Coronary artery (tissue), 2 donors: ENCODE data around the gene SS18L1.

Source experiments
- DNase-seq: peaks from one replicate; pipeline ENCODE4 v3.0.0-alpha.2; 2017; ENCODE audit warnings: low spot score
- H3K27ac ChIP-seq, 2 donors: fragments of 200-600 bp; sonication (generic); one replicate each; pipeline ENCODE4 v1.5.1; 2016 to 2019
- H3K4me3 ChIP-seq: fragments of 200-600 bp; sonication (generic); 2 replicates; pipeline ENCODE4 v1.5.1; 2016; ENCODE audit warnings: mild to moderate bottlenecking, moderate library complexity
- TF ChIP-seq, protein P1 (sequence below): fragments of 200-600 bp; sonication (generic); IDR thresholded peaks from one replicate; pipeline ENCODE4 v1.5.1; 2019; ENCODE audit warnings: antibody characterized with exemption

The SS18L1 gene

GRCh38 chr20:62157387-62158087 is 14.0 kb downstream of the SS18L1 start:
- DNase-seq: no peak
- no peak overlapping the region for H3K4me3 ChIP-seq
- no peak overlapping the region for H3K27ac ChIP-seq
- TF ChIP-seq, protein P1, sequence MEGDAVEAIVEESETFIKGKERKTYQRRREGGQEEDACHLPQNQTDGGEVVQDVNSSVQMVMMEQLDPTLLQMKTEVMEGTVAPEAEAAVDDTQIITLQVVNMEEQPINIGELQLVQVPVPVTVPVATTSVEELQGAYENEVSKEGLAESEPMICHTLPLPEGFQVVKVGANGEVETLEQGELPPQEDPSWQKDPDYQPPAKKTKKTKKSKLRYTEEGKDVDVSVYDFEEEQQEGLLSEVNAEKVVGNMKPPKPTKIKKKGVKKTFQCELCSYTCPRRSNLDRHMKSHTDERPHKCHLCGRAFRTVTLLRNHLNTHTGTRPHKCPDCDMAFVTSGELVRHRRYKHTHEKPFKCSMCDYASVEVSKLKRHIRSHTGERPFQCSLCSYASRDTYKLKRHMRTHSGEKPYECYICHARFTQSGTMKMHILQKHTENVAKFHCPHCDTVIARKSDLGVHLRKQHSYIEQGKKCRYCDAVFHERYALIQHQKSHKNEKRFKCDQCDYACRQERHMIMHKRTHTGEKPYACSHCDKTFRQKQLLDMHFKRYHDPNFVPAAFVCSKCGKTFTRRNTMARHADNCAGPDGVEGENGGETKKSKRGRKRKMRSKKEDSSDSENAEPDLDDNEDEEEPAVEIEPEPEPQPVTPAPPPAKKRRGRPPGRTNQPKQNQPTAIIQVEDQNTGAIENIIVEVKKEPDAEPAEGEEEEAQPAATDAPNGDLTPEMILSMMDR: no peak

GRCh38 chr20:62158088-62158400 is 14.5 kb downstream of the SS18L1 start:
- Histone ChIP-seq H3K27ac (no peak overlapping the region), H3K4me3 (no peak overlapping the region)
- DNase-seq: no peak
- TF ChIP-seq, protein P1: no peak

DNA sequence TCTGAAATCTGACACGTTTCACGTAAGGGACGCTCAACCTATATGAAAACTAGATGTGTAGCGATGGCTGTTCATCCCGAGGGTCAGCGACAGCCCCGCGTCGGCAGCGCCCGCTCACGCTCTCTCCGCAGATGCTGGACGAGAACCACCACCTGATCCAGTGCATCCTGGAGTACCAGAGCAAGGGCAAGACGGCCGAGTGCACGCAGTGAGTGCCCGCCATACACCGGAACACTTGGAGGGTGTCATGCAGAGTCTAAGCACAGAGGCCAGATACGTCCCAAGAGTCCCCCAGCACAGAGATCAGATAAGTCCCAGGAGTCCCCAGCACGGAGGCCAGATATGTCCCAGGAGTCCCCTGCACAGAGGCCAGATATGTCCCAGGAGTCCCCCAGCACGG is 15.0 kb downstream of the SS18L1 start:
- TF ChIP-seq, protein P1: no peak
- DNase-seq: no peak
- Histone ChIP-seq H3K4me3 (no peak overlapping the region), H3K27ac (no peak overlapping the region)

- TF ChIP-seq, protein P1: no peak
- no peak for DNase-seq
- Histone ChIP-seq H3K27ac (no peak overlapping the region), H3K4me3 (no peak overlapping the region)
Observed at GRCh38 chr20:62159052-62159451, 15.5 kb downstream of the SS18L1 start.

GRCh38 chr20:62159839-62160238 is 16.3 kb downstream of the SS18L1 start:
- no peak for DNase-seq
- H3K27ac ChIP-seq: no peak overlapping the region
- TF ChIP-seq, protein P1: no peak
- no peak overlapping the region for H3K4me3 ChIP-seq

- no peak for DNase-seq
- TF ChIP-seq, protein P1: no peak
- Histone ChIP-seq H3K27ac (no peak overlapping the region), H3K4me3 (no peak overlapping the region)
Observed at GRCh38 chr20:62160253-62160652, 16.7 kb downstream of the SS18L1 start.

DNA sequence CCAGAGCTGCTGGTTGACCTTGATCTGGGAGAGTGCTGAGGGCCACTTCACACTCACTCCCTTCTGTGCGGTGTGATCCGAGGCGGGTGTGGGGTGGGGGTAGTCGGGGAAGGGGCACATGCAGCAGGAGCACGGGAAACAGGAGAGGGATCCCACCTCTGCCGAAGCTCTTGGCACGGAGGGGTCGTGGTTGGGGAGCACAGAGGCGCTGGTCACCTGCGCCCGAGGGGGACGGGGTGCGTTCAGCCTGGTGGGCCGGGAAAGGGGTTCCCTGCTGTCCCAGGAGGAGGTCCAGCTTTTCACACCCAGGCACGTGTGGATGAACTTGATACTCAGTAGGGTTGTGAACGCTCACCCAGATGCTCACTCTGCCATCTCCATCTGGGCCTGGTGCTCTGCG is 17.3 kb downstream of the SS18L1 start:
- Histone ChIP-seq H3K27ac (no peak overlapping the region), H3K4me3 (no peak overlapping the region)
- DNase-seq: no peak
- TF ChIP-seq, protein P1: no peak
